K562 (cell line): ENCODE results near the gene SEC14L1. TPM values are rescaled to one million over a fixed set of nuclear protein-coding genes. Genes with fewer than 3 reads are reported as not detected.

Experiments
- ATAC-seq: fragments of 200-7000 bp; cut with Tn5 transposase; 3 replicates; pipeline ENCODE4 v1.9.1; 2020; ENCODE audit warnings: moderate library complexity
- Bru-seq: library from RNA; stranded (reverse); fragments of 400-500 nt; gene quantifications from one replicate; lab custom pipeline; 2021; lab: Mats Ljungman, UMichigan
- BruChase-seq, 2 experiments: library from RNA; stranded (reverse); fragments of 400-500 nt; gene quantifications; one replicate each; lab custom pipeline; 2021; lab: Mats Ljungman, UMichigan
- BruUV-seq: library from RNA; stranded (reverse); fragments of 400-500 nt; replicated peaks from 2 replicates; lab custom pipeline; 2021; lab: Mats Ljungman, UMichigan
- CTCF ChIA-PET: fragments of 300-600 bp; formaldehyde crosslinking; extraction: SDS; loops from one replicate; lab custom pipeline; 2021; ENCODE audit warnings: low intra/inter-chr PET ratio; lab: Yijun Ruan, JAX
- POLR2A ChIA-PET: fragments of 300-600, 350-650 bp; sonication (Branson Sonifier 250); formaldehyde crosslinking; extraction: SDS; loops from one replicate; lab custom pipeline; 2021; ENCODE audit warnings: antibody characterized with exemption, inconsistent platforms; lab: Yijun Ruan, JAX
- DNase-seq, 4 experiments: peaks; one replicate each; pipeline versions ENCODE4 v3.0.0 to v3.0.0-alpha.2; 2011 to 2018; ENCODE audit warnings: low spot score in 3 of 4, mixed read lengths in 3 of 4; ENCODE audit errors: extremely low read depth in 1 of 4
- FAIRE-seq: peaks from 2 replicates; lab custom pipeline; 2011; peaks lifted over from hg19 to GRCh38; lab: Jason Lieb, UNC
- H2AFZ ChIP-seq: 2 replicates; pipeline ENCODE4 v1.6.0; 2011; ENCODE audit warnings: low read depth, low read length, control low read depth, inconsistent platforms
- H3K27ac ChIP-seq: fragments of 200-600 bp; 3 replicates; pipeline ENCODE4 v1.8.0; 2011; ENCODE audit warnings: low read depth, mild to moderate bottlenecking, control low read depth, inconsistent platforms, low read length, moderate library complexity, mixed read lengths; ENCODE audit errors: extremely low read depth
- H3K27me3 ChIP-seq, 2 experiments: fragments of 300-600 bp in 1 of 2; 2 replicates in 1 of 2; 3 replicates in 1 of 2; pipeline versions ENCODE4 v1.6.0 to v1.8.0; 2011; ENCODE audit warnings: inconsistent platforms in 2 of 2, low read length in 2 of 2, mild to moderate bottlenecking in 1 of 2, mixed read lengths in 1 of 2, moderate library complexity in 1 of 2; ENCODE audit not compliant: control insufficient read depth in 2 of 2, insufficient read depth in 2 of 2
- H3K36me3 ChIP-seq: fragments of 300-600 bp; 3 replicates; pipeline ENCODE4 v1.8.0; 2011; ENCODE audit warnings: mild to moderate bottlenecking, low read length, inconsistent platforms; ENCODE audit not compliant: control insufficient read depth, insufficient read depth
- H3K4me1 ChIP-seq, 2 experiments: fragments of 200-600 bp in 1 of 2; replicated peaks in 1 of 2; 2 replicates in 1 of 2; 3 replicates in 1 of 2; pipeline versions ENCODE4 v1.5.1 to v1.8.0; 2011; ENCODE audit warnings: inconsistent platforms in 2 of 2, low read length in 2 of 2, mild to moderate bottlenecking in 1 of 2, mixed read lengths in 1 of 2, moderate library complexity in 1 of 2; ENCODE audit not compliant: control insufficient read depth in 2 of 2, insufficient read depth in 2 of 2
- H3K4me2 ChIP-seq: 2 replicates; pipeline ENCODE4 v1.6.1; 2011; ENCODE audit warnings: low read length, control low read depth, inconsistent platforms, mixed read lengths; ENCODE audit not compliant: insufficient read depth
- H3K4me3 ChIP-seq: fragments of 200-600 bp; sonication (generic), shearing (Covaris generic); 2 replicates; pipeline ENCODE4 v1.5.1; 2016; ENCODE audit warnings: control low read depth, inconsistent platforms
- H3K79me2 ChIP-seq: fragments of 200-600 bp; 3 replicates; pipeline ENCODE4 v1.8.0; 2011; ENCODE audit warnings: low read length, inconsistent platforms; ENCODE audit not compliant: control insufficient read depth, insufficient read depth
- H3K9ac ChIP-seq, 2 experiments: 2 replicates each; pipeline versions ENCODE4 v1.6.0 to v1.6.1; 2011; ENCODE audit warnings: low read depth in 2 of 2, low read length in 2 of 2, control low read depth in 1 of 2, inconsistent platforms in 1 of 2, mild to moderate bottlenecking in 1 of 2, mixed read lengths in 1 of 2; ENCODE audit not compliant: insufficient read depth in 1 of 2
- H3K9me1 ChIP-seq: one replicate; pipeline ENCODE4 v1.6.0; 2011; ENCODE audit warnings: inconsistent platforms, mild to moderate bottlenecking, low read length, moderate library complexity; ENCODE audit not compliant: control insufficient read depth, insufficient read depth
- H3K9me3 ChIP-seq: replicated peaks from 2 replicates; pipeline ENCODE4 v1.5.1; 2011; ENCODE audit warnings: low read depth, low read length, inconsistent platforms; ENCODE audit not compliant: control insufficient read depth, insufficient read depth
- H4K20me1 ChIP-seq: replicated peaks from 2 replicates; pipeline ENCODE4 v1.6.1; 2011; ENCODE audit warnings: low read length, inconsistent platforms, mixed read lengths; ENCODE audit not compliant: control insufficient read depth, insufficient read depth
- GTF3C2 ChIP-seq: IDR thresholded peaks from 3 replicates; pipeline ENCODE4 v1.6.1; 2011; ENCODE audit warnings: borderline replicate concordance, mild to moderate bottlenecking, moderate library complexity; ENCODE audit not compliant: insufficient read length; ENCODE audit errors: extremely low read depth
- WGBS: fragments of 100-300 bp; shearing (Covaris generic); methylation state at CpG from one replicate; pipeline ENCODE4 v1.1.6; 2016; ENCODE audit warnings: low coverage, mixed read lengths; ENCODE audit not compliant: insufficient coverage; ENCODE audit errors: missing lambda C conversion rate; 5-methylcytosine and 5-hydroxymethylcytosine counted together
- in situ Hi-C: fragments of 300-500 bp; cut with MboI; formaldehyde crosslinking; loops from 4 replicates; pipeline ENCODE4 v1.15.0; 2018; ENCODE audit warnings: inconsistent platforms, mixed read lengths
- intact Hi-C: fragments of 100-400 bp; cut with micrococcal nuclease; formaldehyde crosslinking; loops from 2 replicates; pipeline ENCODE4 v1.14.2; 2022
- long read RNA-seq, 3 experiments: library from polyadenylated mRNA in 2 of 3; library from RNA in 1 of 3; unstranded in 2 of 3; stranded (forward) in 1 of 3; transcript quantifications; one replicate each; pipeline ENCODE4 v2.0.0, GENCODE V29; 2019 to 2022
- polyA minus RNA-seq, 3 experiments: library from RNA; depleted of rRNA, polyadenylated mRNA; stranded (reverse); fragments of >200 nt; gene quantifications; 2 replicates each; pipeline ENCODE4 v1.2.3, GENCODE V29; 2011
- polyA plus RNA-seq, 8 experiments: library from polyadenylated mRNA; depleted of rRNA in 4 of 8; stranded (reverse) in 5 of 8; unstranded in 3 of 8; fragments of >200 nt; fragmentation: Nextera tagmentation in 2 of 8; fragmentation: Illumina TruSeq in 1 of 8; extraction: Ambion mirVana in 2 of 8; extraction: Trizol in 1 of 8; gene quantifications; 2 replicates each; pipeline versions ENCODE4 v1.2.1 to v1.2.3, GENCODE V29; 2011 to 2014; ENCODE audit warnings: inconsistent platforms in 1 of 8, missing spikeins in 1 of 8
- total RNA-seq, 7 experiments: library from RNA; depleted of rRNA in 6 of 7; stranded (reverse); fragments of >200 nt in 6 of 7; fragmentation: Illumina TruSeq in 2 of 7; extraction: Trizol in 2 of 7; gene quantifications; 2 replicates each; pipeline versions ENCODE4 v1.2.1 to v1.2.3, GENCODE V29; 2011 to 2021; ENCODE audit warnings: low replicate concordance in 1 of 7
- TF ChIP-seq, protein P1 (sequence below): sonication (generic); formaldehyde crosslinking; IDR thresholded peaks from 2 replicates; pipeline ENCODE4 v1.8.0; 2022; ENCODE audit warnings: mild to moderate bottlenecking, missing genetic modification reagents

SEC14L1 gene
- 109 and 129 TPM in 2 replicates for total RNA-seq (2011; cell fraction: chromatin; rRNA removed; ENCODE audit: low replicate concordance)
- total RNA-seq (2011; cell fraction: nucleolus; rRNA removed), result 35.9 and 51.7 TPM in 2 replicates
- total RNA-seq (2011; cell fraction: nucleoplasm; rRNA removed), result 51.8 and 54.6 TPM in 2 replicates
- 10.9 and 14.8 TPM in 2 replicates for total RNA-seq (2014; rRNA removed)
- total RNA-seq (2014; rRNA removed; fragmentation: Illumina TruSeq; extraction: Trizol), result 14.0 and 14.5 TPM in 2 replicates
- total RNA-seq (2015; rRNA removed; fragmentation: Illumina TruSeq; extraction: Trizol), result 14.8 and 15.2 TPM in 2 replicates
- 38.4 and 39.7 TPM in 2 replicates for total RNA-seq (2021)
- polyA plus RNA-seq (2011; rRNA removed), result 20.6 and 33.1 TPM in 2 replicates
- 15.2 and 43.7 TPM in 2 replicates for polyA plus RNA-seq (2011; cell fraction: cytosol; rRNA removed)
- 28.8 and 53.9 TPM in 2 replicates for polyA plus RNA-seq (2011; cell fraction: nucleus; rRNA removed)
- 25.9 and 29.6 TPM in 2 replicates for polyA plus RNA-seq (2012)
- 27.0 and 27.6 TPM in 2 replicates for polyA plus RNA-seq (2014; fragmentation: Illumina TruSeq; extraction: Trizol)
- polyA plus RNA-seq (2014; fragmentation: Nextera tagmentation; extraction: Ambion mirVana), result 1 to 10 TPM; 3.1 to 4.1 TPM
- polyA plus RNA-seq (2014; rRNA removed), result 16.3 and 16.7 TPM in 2 replicates
- polyA minus RNA-seq (2011; rRNA and poly(A)+ RNA removed), result 37.5 and 51.6 TPM in 2 replicates
- polyA minus RNA-seq (2011; cell fraction: cytosol; rRNA and poly(A)+ RNA removed), result 29.5 and 45.5 TPM in 2 replicates
- polyA minus RNA-seq (2011; cell fraction: nucleus; rRNA and poly(A)+ RNA removed), result 18.3 and 26.1 TPM in 2 replicates
- Bru-seq, nascent RNA, result percentile 61 among the genes with signal in this experiment
- percentile 65 among the genes with signal in this experiment for BruChase-seq, experiment 1, labeled RNA remaining after a 2-hour chase
- percentile 66 among the genes with signal in this experiment for BruChase-seq, experiment 2, labeled RNA remaining after a 6-hour chase
- long read RNA-seq, experiment 1, full-length matches to known transcripts, result 23 of 171 reads
- long read RNA-seq, experiment 1, partial matches to known transcripts, result 88 of 171 reads
- long read RNA-seq, experiment 1, other reads (novel, unspliced or antisense), result 60 of 171 reads
- long read RNA-seq, experiment 2, full-length matches to known transcripts, result 9 of 59 reads
- long read RNA-seq, experiment 2, partial matches to known transcripts, result 12 of 59 reads
- long read RNA-seq, experiment 2, other reads (novel, unspliced or antisense), result 38 of 59 reads
- long read RNA-seq, experiment 3, full-length matches to known transcripts, result 1 of 8 reads
- long read RNA-seq, experiment 3, partial matches to known transcripts, result 4 of 8 reads
- long read RNA-seq, experiment 3, other reads (novel, unspliced or antisense), result 3 of 8 reads

GRCh38 chr17:77140878-77141767 lies at the start of gene SEC14L1:
SEC14L1 (plus strand) TSS chr17:77140969; CDS start chr17:77143597, 2,628 bp downstream.
- BruUV-seq, result no TSS peak
- peaks cover 26% of the 10 kb centered on the region; the same call in 2 of the 3 replicates for H3K36me3 ChIP-seq
- peak within 1 kb of the TSS; percentile 91 for H2AFZ ChIP-seq
- ATAC-seq (peak; percentile 70), DNase-seq (peak in 3 of 4 experiments; percentile 64 to 77 (median 77)), FAIRE-seq (peak; percentile 74)
- H4K20me1 ChIP-seq, result no peaks in the 10 kb centered on the region
- H3K79me2 ChIP-seq, result peaks cover 34% of the 10 kb centered on the region
- no peaks in the 10 kb centered on the region for H3K27me3 ChIP-seq
- POLR2A ChIA-PET, result interaction anchor here (0.6 to 2.5 kb wide), 7 partner anchors 9 to 85 kb away, joined by 3 to 9 read pairs (median 3); no protein-coding TSS in a partner anchor
- peak within 1 kb of the TSS; percentile 85 to 94 for H3K9ac ChIP-seq
- in situ Hi-C loops (no loop called here), intact Hi-C loops (loop anchor here (5.0 kb wide), 1 partner anchor 54 kb away; no protein-coding TSS in a partner anchor)
- H3K4me1 ChIP-seq, result peaks cover 11 to 23% of the 10 kb centered on the region in 2 experiments
- WGBS, result under 1% methylated on average over 49 of the region's 99 CpGs
- peak within 1 kb of the TSS; percentile 75 for H3K4me3 ChIP-seq
- CTCF ChIA-PET, result no interaction called here
- peak within 1 kb of the TSS; percentile 86 for H3K27ac ChIP-seq
- H3K9me3 ChIP-seq, result peaks cover 28% of the 10 kb centered on the region
- H3K9me1 ChIP-seq, result no peaks in the 10 kb centered on the region
- H3K4me2 ChIP-seq, result peak within 1 kb of the TSS; percentile 78
- no peak for TF ChIP-seq GTF3C2
- TF ChIP-seq, protein P1, sequence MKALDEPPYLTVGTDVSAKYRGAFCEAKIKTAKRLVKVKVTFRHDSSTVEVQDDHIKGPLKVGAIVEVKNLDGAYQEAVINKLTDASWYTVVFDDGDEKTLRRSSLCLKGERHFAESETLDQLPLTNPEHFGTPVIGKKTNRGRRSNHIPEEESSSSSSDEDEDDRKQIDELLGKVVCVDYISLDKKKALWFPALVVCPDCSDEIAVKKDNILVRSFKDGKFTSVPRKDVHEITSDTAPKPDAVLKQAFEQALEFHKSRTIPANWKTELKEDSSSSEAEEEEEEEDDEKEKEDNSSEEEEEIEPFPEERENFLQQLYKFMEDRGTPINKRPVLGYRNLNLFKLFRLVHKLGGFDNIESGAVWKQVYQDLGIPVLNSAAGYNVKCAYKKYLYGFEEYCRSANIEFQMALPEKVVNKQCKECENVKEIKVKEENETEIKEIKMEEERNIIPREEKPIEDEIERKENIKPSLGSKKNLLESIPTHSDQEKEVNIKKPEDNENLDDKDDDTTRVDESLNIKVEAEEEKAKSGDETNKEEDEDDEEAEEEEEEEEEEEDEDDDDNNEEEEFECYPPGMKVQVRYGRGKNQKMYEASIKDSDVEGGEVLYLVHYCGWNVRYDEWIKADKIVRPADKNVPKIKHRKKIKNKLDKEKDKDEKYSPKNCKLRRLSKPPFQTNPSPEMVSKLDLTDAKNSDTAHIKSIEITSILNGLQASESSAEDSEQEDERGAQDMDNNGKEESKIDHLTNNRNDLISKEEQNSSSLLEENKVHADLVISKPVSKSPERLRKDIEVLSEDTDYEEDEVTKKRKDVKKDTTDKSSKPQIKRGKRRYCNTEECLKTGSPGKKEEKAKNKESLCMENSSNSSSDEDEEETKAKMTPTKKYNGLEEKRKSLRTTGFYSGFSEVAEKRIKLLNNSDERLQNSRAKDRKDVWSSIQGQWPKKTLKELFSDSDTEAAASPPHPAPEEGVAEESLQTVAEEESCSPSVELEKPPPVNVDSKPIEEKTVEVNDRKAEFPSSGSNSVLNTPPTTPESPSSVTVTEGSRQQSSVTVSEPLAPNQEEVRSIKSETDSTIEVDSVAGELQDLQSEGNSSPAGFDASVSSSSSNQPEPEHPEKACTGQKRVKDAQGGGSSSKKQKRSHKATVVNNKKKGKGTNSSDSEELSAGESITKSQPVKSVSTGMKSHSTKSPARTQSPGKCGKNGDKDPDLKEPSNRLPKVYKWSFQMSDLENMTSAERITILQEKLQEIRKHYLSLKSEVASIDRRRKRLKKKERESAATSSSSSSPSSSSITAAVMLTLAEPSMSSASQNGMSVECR (CRISPR knock-in tag), result peak; percentile 49
